ENCODE measurements around the gene MANBA.

The MANBA gene

DNA sequence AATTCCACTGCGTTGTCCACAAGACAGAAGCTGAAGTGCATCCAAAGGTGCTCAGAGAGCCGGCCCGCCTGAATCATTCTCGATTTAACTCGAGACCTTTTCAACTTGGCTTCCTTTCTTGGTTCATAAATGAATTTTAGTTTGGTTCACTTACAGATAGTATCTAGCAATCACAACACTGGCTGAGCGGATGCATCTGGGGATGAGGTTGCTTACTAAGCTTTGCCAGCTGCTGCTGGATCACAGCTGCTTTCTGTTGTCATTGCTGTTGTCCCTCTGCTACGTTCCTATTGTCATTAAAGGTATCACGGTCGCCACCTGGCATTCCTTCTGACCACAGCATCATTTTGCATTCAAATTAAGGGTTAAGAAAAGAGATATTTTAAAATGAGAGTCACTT is 144.1 kb downstream of the MANBA start:
- no peak for TF ChIP-seq CTCF (IDR thresholded peaks at IDR 0.05; ENCODE audit: low read depth, low read length, missing control alignments)
- DNase-seq (ENCODE audit: extremely low read depth, low read depth) = no peak
- H3K4me3 ChIP-seq (replicated peaks; ENCODE audit: low read depth, low read length) = no peak overlapping the region

- no peak for TF ChIP-seq CTCF (IDR thresholded peaks at IDR 0.05; ENCODE audit: low read depth, low read length, missing control alignments)
- no peak for DNase-seq (ENCODE audit: extremely low read depth, low read depth)
- no peak overlapping the region for H3K4me3 ChIP-seq (replicated peaks; ENCODE audit: low read depth, low read length)
Observed at GRCh38 chr4:102614801-102615200, 146.0 kb downstream of the MANBA start.

GRCh38 chr4:102612824-102613366 is 147.9 kb downstream of the MANBA start:
- no peak overlapping the region for H3K4me3 ChIP-seq (replicated peaks; ENCODE audit: low read depth, low read length)
- no peak for DNase-seq (ENCODE audit: extremely low read depth, low read depth)
- TF ChIP-seq CTCF (IDR thresholded peaks at IDR 0.05; ENCODE audit: low read depth, low read length, missing control alignments) = no peak

GRCh38 chr4:102612210-102612609 is 148.6 kb downstream of the MANBA start:
- DNase-seq (ENCODE audit: extremely low read depth, low read depth) = no peak
- no peak overlapping the region for H3K4me3 ChIP-seq (replicated peaks; ENCODE audit: low read depth, low read length)
- no peak for TF ChIP-seq CTCF (IDR thresholded peaks at IDR 0.05; ENCODE audit: low read depth, low read length, missing control alignments)

GRCh38 chr4:102610476-102610875 is 150.3 kb downstream of the MANBA start:
- no peak overlapping the region for H3K4me3 ChIP-seq (replicated peaks; ENCODE audit: low read depth, low read length)
- TF ChIP-seq CTCF (IDR thresholded peaks at IDR 0.05; ENCODE audit: low read depth, low read length, missing control alignments) = no peak
- DNase-seq (ENCODE audit: extremely low read depth, low read depth) = no peak

GRCh38 chr4:102610007-102610406 is 150.8 kb downstream of the MANBA start:
- DNase-seq (ENCODE audit: extremely low read depth, low read depth) = no peak
- peak; percentile 40 for TF ChIP-seq CTCF (IDR thresholded peaks at IDR 0.05; ENCODE audit: low read depth, low read length, missing control alignments)
- H3K4me3 ChIP-seq (replicated peaks; ENCODE audit: low read depth, low read length) = no peak overlapping the region

- H3K4me3 ChIP-seq (replicated peaks; ENCODE audit: low read depth, low read length) = no peak overlapping the region
- no peak for TF ChIP-seq CTCF (IDR thresholded peaks at IDR 0.05; ENCODE audit: low read depth, low read length, missing control alignments)
- no peak for DNase-seq (ENCODE audit: extremely low read depth, low read depth)
Observed at GRCh38 chr4:102608190-102608589, 152.6 kb downstream of the MANBA start.
